ENCODE data around the gene CARD14. TPM values are rescaled to one million over a fixed set of nuclear protein-coding genes. Genes with fewer than 3 reads are reported as not detected.
A peak's percentile ranks its signal among the peaks of the same experiment; 100 is the strongest.

CARD14 gene
- total RNA-seq, 1 donor from 2014 or later: 0.60 TPM

DNA sequence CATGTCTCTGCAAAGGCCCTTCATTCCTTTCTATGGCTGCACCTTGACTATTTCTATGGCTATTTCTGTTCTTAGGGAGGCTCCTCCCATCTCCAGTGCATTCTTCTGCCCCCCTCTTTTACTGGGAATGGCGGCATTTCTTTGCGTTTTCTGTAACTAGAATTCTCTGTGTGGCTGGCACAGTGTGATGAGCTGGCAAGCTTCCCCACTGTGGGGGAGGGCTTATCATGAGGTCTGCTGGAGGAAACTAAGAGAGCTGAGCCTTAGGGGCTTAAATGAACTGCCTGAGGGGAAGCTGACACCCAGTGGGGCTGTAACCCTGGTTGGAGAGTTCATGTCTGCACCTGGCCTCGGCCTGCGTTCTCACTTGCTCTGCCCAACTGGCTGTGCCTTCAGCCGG is 1.5 kb upstream of the CARD14 start:
- Mint-ChIP-seq H3K4me1 (peaks cover 5% of the 10 kb centered on the region), H3K9me3 (no peaks in the 10 kb centered on the region)
- no peak for TF ChIP-seq EZH2 (IDR thresholded peaks at IDR 0.05)
- TF ChIP-seq CTCF (IDR thresholded peaks at IDR 0.05): no peak
- TF ChIP-seq EZH2phosphoT487 (IDR thresholded peaks at IDR 0.05): no peak

GRCh38 chr17:80169107-80169506 is 723 bp upstream of the CARD14 start:
- Mint-ChIP-seq H3K36me3 (no peaks in the 10 kb centered on the region), H3K9me3 (no peaks in the 10 kb centered on the region), H3K27me3 (ENCODE audit: insufficient read depth, low read depth) (peaks cover 4% of the 10 kb centered on the region), H3K4me1 (peaks cover 5% of the 10 kb centered on the region), H3K4me3 (no peak overlapping the region), H3K27ac (peak overlapping the region; percentile 50)
- Histone ChIP-seq H3K27ac (no peak overlapping the region), H3K27me3 (no peaks in the 10 kb centered on the region), H3K4me2 (no peak overlapping the region), H3K4me3 (no peak overlapping the region), H3K36me3 (no peaks in the 10 kb centered on the region), H3K79me2 (ENCODE audit: low read depth) (no peaks in the 10 kb centered on the region), H3K9ac (no peak overlapping the region), H3F3A (ENCODE audit: low read depth) (no peaks in the 10 kb centered on the region), H3K9me3 (ENCODE audit: low read depth) (no peaks in the 10 kb centered on the region), H4K20me1 (ENCODE audit: low read depth) (no peaks in the 10 kb centered on the region), H2AFZ (replicated peaks) (no peak overlapping the region), H3K4me1 (no peaks in the 10 kb centered on the region)
- TF ChIP-seq EZH2 (IDR thresholded peaks at IDR 0.05) (no peak), CTCF (IDR thresholded peaks at IDR 0.05) (no peak), EZH2phosphoT487 (IDR thresholded peaks at IDR 0.05) (no peak)
- no peak for DNase-seq (ENCODE audit: low spot score)

More for the DNA sequence above, 1.5 kb upstream of the CARD14 start:
- Mint-ChIP-seq H3K4me3 (no peak overlapping the region), H3K27me3 (ENCODE audit: insufficient read depth, low read depth) (peaks cover 4% of the 10 kb centered on the region), H3K36me3 (no peaks in the 10 kb centered on the region), H3K27ac (peak overlapping the region; percentile 88)
- H4K20me1 ChIP-seq (ENCODE audit: low read depth): no peaks in the 10 kb centered on the region
- no peaks in the 10 kb centered on the region for H3K9me3 ChIP-seq (ENCODE audit: low read depth)
- no peak overlapping the region for H3K9ac ChIP-seq
- H3K79me2 ChIP-seq (ENCODE audit: low read depth): no peaks in the 10 kb centered on the region
- no peaks in the 10 kb centered on the region for H3F3A ChIP-seq (ENCODE audit: low read depth)
- H3K27me3 ChIP-seq: no peaks in the 10 kb centered on the region
- no peak overlapping the region for H3K4me2 ChIP-seq
- H3K36me3 ChIP-seq: no peaks in the 10 kb centered on the region
- H3K27ac ChIP-seq: no peak overlapping the region
- H3K4me3 ChIP-seq: no peak overlapping the region
- H2AFZ ChIP-seq (replicated peaks): peak overlapping the region; percentile 44
- no peak for DNase-seq (ENCODE audit: low spot score)
- H3K4me1 ChIP-seq: no peaks in the 10 kb centered on the region

DNA sequence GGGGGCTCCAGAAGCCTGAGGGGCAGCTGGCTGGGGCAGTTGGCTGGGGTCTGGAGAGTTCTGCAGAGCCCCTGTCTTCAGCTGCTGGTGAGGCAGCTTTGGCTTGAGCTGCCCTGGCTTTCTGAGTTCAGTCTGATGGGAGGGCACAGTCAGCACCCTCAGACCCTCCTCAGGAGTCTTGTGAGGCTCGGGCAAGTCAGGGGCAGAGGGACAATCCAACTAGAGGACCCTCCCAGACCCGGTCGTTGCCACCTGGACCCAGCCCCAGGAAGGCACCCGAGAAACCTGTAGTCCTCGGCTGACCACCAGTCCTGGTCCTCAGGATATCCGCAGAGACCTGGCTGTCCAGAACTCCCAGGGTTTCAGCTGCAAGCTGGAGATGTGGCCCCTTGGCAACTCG is 1.9 kb downstream of the CARD14 start:
- H3K27me3 ChIP-seq: no peaks in the 10 kb centered on the region
- H2AFZ ChIP-seq (replicated peaks): no peak overlapping the region
- no peak for DNase-seq (ENCODE audit: low spot score)
- no peaks in the 10 kb centered on the region for H4K20me1 ChIP-seq (ENCODE audit: low read depth)
- Mint-ChIP-seq H3K4me3 (no peak overlapping the region), H3K9me3 (no peaks in the 10 kb centered on the region), H3K4me1 (peaks cover 10% of the 10 kb centered on the region), H3K27me3 (ENCODE audit: insufficient read depth, low read depth) (peaks cover 9% of the 10 kb centered on the region), H3K27ac (no peak overlapping the region), H3K36me3 (no peaks in the 10 kb centered on the region)
- TF ChIP-seq EZH2 (IDR thresholded peaks at IDR 0.05): no peak
- TF ChIP-seq EZH2phosphoT487 (IDR thresholded peaks at IDR 0.05): no peak
- TF ChIP-seq CTCF (IDR thresholded peaks at IDR 0.05): no peak
- no peaks in the 10 kb centered on the region for H3K4me1 ChIP-seq
- no peak overlapping the region for H3K4me3 ChIP-seq
- H3K9ac ChIP-seq: no peak overlapping the region
- no peak overlapping the region for H3K27ac ChIP-seq
- no peak overlapping the region for H3K4me2 ChIP-seq
- H3F3A ChIP-seq (ENCODE audit: low read depth): no peaks in the 10 kb centered on the region
- no peaks in the 10 kb centered on the region for H3K79me2 ChIP-seq (ENCODE audit: low read depth)
- no peaks in the 10 kb centered on the region for H3K36me3 ChIP-seq
- no peaks in the 10 kb centered on the region for H3K9me3 ChIP-seq (ENCODE audit: low read depth)
